NCI-H1092 (cell line): Measurements from ENCODE around the gene ADORA2B.
"Not testable (repeated sequence)": the region's sequence is repeated elsewhere in the genome, so short reads cannot be mapped to it uniquely, and the experiment has no call there.

Experiments used
- DNase-seq: peaks from one replicate; lab custom pipeline; 2025; lab: John Stamatoyannopoulos, UW

Gene ADORA2B

GRCh38 chr17:15954222-15954621, 9.3 kb downstream of the ADORA2B start:
- no peak for DNase-seq

DNA sequence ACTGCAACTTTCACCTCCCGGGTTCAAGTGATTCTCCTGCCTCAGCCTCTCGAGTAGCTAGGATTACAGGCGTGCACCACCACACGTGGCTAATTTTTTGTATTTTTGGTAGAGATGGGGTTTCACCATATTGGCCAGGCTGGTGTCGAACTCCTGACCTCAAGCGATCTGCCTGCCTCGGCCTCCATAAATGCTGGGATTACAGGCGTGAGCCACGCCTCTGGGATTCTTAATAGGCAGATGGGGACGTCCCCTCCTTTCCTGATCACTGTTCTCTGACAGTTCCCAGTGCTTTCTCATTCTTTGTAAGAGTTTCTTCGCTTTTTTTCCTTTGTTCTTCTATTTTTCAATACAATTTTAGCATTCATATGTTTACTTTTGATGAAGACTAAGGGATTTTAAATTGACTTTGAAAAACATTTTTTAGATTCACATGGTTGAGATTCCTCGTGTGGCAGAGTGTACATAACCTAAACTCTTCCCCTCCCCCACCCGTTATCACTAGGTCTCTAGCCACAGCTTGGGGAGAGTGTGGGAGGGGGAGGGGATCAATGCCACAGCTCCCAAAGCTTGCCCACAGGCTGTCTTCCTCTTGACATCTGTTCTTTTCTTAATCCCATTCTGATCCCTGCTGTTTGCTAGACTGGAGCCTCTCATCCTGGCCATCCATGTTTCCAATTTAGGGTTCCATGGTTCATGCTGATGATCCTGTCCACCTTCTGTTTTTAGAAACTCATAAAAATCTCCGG, 11.0 kb downstream of the ADORA2B start:
- DNase-seq = no peak

DNA sequence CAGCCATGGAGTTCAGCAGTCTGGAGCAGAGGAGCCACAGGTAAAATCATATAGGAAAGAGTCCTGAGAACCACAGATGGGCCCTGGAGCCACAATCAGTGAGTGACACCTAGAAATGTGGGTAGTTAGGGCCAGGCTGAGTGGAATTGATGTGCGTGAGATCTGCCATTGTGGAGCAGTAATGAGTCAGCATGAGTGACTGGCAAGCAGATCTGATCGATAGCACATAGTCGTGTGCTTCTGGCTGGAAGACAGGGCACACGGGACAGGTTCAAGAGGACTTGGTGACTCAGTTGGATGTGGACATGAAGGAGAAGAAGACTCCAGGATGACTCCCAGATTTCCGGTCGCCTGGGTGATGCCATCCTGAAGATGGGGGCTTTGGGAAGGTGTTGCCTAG, 12.3 kb downstream of the ADORA2B start:
- DNase-seq = no peak

DNA sequence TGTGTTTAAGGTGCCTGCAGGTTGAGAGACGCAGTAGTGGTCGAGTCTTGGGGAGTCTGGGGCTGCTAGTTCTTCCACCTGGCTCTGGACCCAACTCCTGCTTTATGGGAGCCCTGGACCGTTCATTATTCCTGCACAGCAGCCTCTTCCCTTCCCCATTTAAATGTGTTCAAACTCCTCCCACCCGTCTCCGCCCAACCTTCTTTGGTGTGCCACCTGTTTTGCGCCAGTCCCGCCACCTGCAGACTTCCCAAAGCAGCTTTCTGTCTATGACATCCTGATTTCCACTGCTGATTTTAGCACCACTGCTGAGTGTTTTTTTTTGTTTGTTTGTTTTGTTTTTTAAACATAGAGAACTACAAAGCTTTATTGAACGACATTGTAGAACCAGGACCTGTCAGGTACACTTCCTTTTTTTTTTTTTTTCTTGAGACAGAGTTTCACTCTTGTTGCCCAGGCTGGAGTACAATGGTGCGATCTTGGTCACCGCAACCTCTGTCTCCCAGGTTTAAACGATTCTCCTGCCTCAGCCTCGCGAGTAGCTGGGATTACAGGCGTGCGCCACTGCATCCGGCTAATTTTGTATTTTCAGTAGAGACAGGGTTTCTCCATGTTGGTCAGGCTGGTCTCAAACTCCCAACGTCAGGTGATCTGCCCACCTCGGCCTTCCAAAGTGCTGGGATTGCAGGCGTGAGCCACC, 12.8 kb downstream of the ADORA2B start:
- no peak for DNase-seq

DNA sequence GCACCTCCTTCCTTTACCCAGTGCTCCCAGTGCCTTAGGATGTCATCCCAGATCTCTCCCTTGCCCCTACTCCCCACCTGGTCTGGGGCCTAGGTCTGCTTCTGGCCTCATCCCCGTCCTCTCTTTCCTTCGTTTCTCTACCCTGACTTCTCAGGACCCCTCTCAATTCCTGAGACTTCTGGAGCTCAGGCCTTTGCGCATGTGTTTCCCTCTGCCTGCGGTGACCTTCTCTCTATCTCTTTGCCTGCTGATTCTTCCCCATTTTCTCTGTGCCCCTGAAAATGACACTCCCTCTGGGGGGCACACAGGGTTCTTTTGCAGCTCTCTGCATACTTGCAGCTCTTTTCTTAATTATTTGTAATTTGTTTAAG, 13.5 kb downstream of the ADORA2B start:
- no peak for DNase-seq

GRCh38 chr17:15963670-15964110, 18.8 kb downstream of the ADORA2B start:
- DNase-seq = no peak

DNA sequence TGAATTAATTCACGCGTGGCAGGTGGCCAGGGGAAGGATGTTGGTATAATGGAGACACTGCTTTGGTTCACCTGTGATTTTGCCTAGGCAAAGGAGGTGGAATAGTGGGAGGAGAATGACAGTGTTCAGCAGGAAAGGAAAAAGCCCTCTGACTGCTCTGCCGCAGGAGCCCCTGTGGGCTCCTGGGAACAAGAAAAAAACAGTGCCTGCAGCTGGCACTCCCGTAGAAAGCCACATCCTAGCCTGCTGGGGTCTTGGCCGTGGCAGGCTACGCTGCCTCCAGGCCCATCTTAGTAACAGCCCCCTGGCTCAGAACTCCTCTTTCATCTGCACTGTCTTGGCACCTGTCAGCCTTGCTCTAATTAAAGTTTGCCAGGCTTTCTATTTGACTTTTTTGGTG, 20.6 kb downstream of the ADORA2B start:
- no peak for DNase-seq

DNA sequence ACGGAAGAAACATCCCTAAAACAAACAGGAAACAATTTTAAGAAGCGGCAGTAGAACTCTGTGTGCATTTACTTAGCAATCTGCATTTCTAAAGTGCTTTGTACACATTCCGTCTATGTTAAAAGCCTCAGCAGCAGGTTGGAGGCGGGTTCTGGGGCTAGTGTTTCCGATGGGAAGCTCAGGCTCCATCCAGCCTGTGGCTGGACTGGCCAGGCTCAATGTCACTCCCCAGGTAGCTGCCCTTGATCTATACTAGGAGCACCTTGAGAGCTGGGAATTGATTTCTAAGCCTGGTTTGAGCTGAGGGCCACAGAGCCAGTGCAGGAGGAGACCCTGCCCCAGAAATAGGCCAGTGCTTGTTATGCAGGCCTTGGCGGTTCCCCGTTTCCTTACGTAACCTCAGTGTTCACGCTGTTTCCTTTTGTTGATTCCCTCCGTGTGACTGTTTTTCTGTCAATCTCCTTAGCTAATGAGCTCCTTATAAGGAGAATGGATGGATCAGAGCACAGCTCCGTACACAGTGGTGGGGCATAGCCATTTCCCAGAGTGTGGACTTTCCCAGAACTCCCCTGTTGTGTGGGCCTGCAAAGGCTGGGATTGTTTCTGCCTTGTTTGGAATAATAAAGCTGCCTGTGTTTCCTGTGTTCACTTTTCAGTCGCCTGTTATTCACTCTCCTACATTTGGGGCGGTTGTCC, 21.4 kb downstream of the ADORA2B start:
- peak; percentile 42 for DNase-seq

- DNase-seq = no peak
Measured at GRCh38 chr17:15966879-15967248, 21.9 kb downstream of the ADORA2B start.

- DNase-seq = no peak
Measured at GRCh38 chr17:15967706-15968399, 22.9 kb downstream of the ADORA2B start.

GRCh38 chr17:15969463-15969862, 24.5 kb downstream of the ADORA2B start:
- no peak for DNase-seq

DNA sequence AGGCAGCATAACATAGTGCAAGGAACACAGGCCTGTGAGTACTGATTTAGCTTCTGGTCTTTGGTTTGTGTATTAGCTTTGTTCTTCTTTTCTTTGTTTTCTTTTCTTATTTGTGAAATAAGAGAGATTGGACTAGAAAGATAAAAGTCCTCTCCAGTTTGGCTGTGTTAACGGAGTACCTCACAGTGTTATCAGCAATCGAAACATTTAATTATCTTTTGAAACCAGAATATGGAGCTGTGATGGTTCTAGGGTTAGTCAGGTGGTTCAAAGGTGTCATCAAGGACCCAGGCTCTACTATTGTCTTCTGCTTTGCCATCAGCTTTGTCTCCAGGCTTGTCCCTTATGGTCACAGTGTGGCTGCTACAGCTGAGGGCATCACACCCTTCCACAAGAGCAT, 25.6 kb downstream of the ADORA2B start:
- no peak for DNase-seq

DNA sequence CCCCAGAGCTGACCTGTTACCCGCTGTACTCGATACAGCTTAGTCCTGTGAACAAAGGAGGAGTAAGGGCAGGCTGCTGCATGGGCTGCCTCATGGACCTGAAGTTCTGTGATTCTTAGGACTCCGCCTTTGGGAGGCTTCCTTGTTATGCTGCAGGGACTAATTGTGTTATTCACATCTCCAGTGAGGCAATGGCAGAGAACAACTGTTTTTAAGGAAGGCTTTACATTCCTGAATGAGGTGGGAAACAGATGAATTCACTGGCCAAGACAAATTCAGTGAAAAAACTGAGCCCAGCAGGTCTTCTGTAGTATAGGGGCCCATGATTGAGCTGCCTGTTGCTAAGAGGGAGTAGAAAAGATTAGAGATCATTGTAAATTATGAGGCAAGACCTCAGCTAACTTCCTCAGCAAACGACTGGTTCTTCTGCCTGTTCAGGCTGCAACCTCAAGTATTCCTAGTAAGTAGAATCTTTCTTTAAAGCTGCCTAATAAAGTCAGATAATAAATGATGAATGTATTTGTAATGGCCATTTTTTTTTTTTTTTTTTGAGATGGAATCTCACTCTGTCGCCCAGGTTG, 26.3 kb downstream of the ADORA2B start:
- DNase-seq = no peak

DNA sequence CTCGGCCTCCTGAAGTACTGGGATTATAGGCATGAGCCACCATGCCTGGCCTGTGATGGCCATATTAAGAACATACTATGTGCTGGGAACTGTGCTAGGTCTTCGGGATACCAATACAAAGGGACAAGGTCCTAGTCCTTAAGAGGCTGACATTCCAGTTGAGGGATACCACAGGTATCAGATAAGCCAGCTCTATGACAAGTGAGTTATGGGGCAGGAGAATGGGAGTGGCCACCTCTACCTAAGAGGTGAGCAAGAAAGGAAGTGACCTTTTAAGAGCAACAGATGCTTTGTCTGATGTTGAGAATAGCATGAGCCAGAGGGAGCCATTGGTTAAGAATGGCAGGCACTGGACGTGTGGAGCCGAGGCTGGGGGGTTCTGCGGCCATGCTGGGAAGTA, 27.0 kb downstream of the ADORA2B start:
- DNase-seq = no peak

DNA sequence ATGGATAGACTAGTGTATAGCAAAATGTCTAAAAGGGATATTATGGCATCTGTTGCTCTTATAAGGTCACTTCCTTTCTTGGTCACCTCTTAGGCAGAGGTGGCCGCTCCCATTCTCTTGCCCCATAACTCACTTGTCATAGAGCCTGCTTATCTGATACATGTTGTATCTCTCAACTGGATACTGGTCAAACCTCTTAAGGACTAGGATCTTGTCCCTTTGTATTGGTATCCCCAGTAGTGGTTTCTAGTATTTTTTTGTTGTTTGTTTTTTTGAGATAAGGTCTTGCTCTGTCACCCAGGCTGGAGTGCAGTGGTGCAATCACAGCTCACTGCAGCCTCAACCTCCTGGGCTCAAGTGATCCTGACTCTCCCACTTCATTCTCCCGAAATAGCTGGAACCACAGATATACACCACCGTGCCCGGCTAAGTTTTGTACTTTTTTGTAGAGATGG, 27.6 kb downstream of the ADORA2B start:
- no peak for DNase-seq

DNA sequence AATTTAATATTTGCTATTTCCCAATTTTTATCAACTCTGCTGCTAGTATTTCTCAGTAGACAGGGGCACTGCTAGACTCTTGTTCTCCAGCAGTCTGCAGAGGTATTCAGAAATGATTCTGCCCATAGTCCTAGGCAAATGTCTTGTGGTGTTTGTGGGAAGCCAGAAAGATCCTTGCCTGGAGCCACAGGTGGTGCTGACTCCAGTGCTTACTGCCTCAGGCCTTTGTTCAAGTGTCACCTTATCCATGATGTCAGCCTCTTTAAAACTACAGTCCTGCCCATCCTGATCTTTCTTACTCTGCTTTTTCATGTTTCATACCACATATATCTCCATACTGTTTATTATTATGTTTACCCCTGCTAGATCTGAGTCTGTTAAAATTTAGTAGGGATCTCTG, 28.1 kb downstream of the ADORA2B start:
- no peak for DNase-seq

GRCh38 chr17:15973834-15974233, 28.9 kb downstream of the ADORA2B start:
- no peak for DNase-seq

DNA sequence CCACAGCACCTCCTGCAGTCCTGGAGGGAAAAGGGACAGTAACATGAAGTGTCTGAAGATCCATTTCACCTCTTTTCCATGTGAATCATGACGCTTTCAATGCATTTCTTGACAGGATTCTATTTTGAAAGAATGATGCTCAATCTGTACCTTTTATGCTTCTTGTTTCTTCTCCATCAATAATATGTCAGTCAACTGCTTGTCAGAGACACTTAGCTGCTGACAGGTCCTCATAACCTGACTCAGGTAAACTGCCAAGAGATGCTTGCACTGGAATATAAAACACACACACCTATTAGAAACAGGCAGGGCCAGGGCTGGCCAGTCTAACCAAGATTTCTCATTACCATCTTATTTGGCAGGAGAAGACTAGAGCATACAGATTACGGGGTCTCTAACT, 33.0 kb downstream of the ADORA2B start:
- no peak for DNase-seq

- no peak for DNase-seq
Measured at GRCh38 chr17:15978606-15979005, 33.7 kb downstream of the ADORA2B start.

GRCh38 chr17:15979013-15979412, 34.1 kb downstream of the ADORA2B start:
- DNase-seq = not testable (repeated sequence)

DNA sequence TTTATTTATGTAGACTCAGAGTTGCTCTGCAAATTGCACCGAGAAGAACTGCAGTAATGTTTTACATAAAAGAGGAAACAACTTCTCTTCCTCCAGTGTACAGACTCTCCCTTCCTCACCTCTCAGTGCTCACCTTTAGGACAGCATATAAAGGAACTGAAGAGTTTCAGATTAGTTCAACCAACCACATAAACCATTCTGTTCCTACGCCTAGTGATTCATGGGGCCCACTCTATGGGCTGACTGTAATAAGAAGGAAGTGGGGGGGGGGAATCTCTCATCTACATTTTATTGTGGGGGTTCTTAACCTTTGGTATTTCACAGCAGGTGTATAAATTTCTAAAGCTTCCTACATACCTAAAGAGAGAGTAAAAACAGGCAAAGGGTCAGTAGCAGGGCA, 36.3 kb downstream of the ADORA2B start:
- no peak for DNase-seq
